GM19395 (cell line): Measurements from ENCODE around the gene KAT2A.

Source experiments
- ATAC-seq: cut with Tn5 transposase; IDR thresholded peaks from one replicate; pipeline ENCODE4 v1.9.1; 2021; ENCODE audit warnings: mild to moderate bottlenecking, moderate library complexity; ENCODE audit not compliant: unreplicated experiment

KAT2A gene

DNA sequence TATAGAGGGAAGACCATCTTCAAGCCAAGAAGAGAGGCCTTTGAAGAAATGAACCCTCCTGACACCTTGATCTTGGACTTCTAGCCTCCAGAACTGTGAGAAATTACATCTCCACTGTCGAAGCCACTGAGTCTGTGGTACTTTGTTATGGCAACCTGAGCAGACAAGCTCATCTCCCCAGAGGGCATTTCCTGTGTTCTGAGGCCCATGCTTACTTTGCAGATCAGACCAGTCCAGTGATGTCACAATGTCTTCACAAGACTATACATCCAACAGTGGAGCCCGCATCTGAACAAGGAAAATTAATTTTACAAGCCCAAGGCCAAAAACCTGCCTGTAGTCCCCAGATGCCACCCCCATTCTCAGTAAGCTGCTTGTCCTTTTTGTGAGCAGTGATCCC lies 56.0 kb downstream of the KAT2A start:
- no peak for ATAC-seq
